CD4-positive, alpha-beta T cell (primary cell): ENCODE data around the gene PDE3B. TPM values are rescaled to one million over a fixed set of nuclear protein-coding genes. Genes with fewer than 3 reads are reported as not detected.
"Not testable (repeated sequence)": the region's sequence is repeated elsewhere in the genome, so short reads cannot be mapped to it uniquely, and the experiment has no call there.

Experiments used
- ATAC-seq: fragments of 200-7000 bp; cut with Tn5 transposase; one replicate; pipeline ENCODE4 v1.10.0; 2022; ENCODE audit warnings: mild to moderate bottlenecking; ENCODE audit not compliant: poor library complexity
- CTCF ChIA-PET: fragments of 350-600 bp; sonication (Branson Sonifier 250); formaldehyde crosslinking; loops from one replicate; lab custom pipeline; 2021; ENCODE audit warnings: antibody characterized with exemption, inconsistent platforms; lab: Charles Lee
- POLR2A ChIA-PET: fragments of 350-600 bp; sonication (Branson Sonifier 250); formaldehyde crosslinking; loops from one replicate; lab custom pipeline; 2021; ENCODE audit warnings: antibody characterized with exemption, inconsistent platforms; lab: Charles Lee
- DNase-seq, 14 experiments: peaks; one replicate each; pipeline ENCODE4 v3.0.0-alpha.2; 2013 to 2020; ENCODE audit warnings: mixed read lengths in 2 of 14
- H3K27ac ChIP-seq, 2 donors: one replicate each; pipeline versions ENCODE4 v1.5.1 to v1.7.0; 2013; ENCODE audit warnings: low read length in 2 of 2, low read depth in 1 of 2, mild to moderate bottlenecking in 1 of 2
- H3K27me3 ChIP-seq, 2 experiments: 1 replicate in 1 of 2; 2 replicates in 1 of 2; pipeline versions ENCODE4 v1.6.1 to v1.7.0; 2013; ENCODE audit warnings: low read length in 2 of 2, control low read depth in 1 of 2, mild to moderate bottlenecking in 1 of 2, moderate library complexity in 1 of 2; ENCODE audit not compliant: insufficient read depth in 2 of 2, control insufficient read depth in 1 of 2
- H3K36me3 ChIP-seq: one replicate; pipeline ENCODE4 v1.6.1; 2013; ENCODE audit warnings: low read length, control low read depth; ENCODE audit not compliant: insufficient read depth
- H3K4me1 ChIP-seq: one replicate; pipeline ENCODE4 v1.6.1; 2013; ENCODE audit warnings: low read length, control low read depth; ENCODE audit not compliant: insufficient read depth
- H3K4me3 ChIP-seq: one replicate; pipeline ENCODE4 v1.5.1; 2013; ENCODE audit warnings: mild to moderate bottlenecking, low read length, moderate library complexity
- H3K9me3 ChIP-seq, 2 experiments: 1 replicate in 1 of 2; 2 replicates in 1 of 2; pipeline versions ENCODE4 v1.6.1 to v1.7.0; 2013; ENCODE audit warnings: low read length in 2 of 2, mild to moderate bottlenecking in 2 of 2, control low read depth in 1 of 2, moderate library complexity in 1 of 2; ENCODE audit not compliant: control insufficient read depth in 1 of 2, insufficient read depth in 1 of 2
- H3K27ac Mint-ChIP-seq: one replicate; pipeline ENCODE4 v1.8.0; 2020; ENCODE audit warnings: mixed read lengths
- H3K27me3 Mint-ChIP-seq: one replicate; pipeline ENCODE4 v1.8.0; 2021; ENCODE audit warnings: mixed read lengths
- H3K36me3 Mint-ChIP-seq: one replicate; pipeline ENCODE4 v1.8.0; 2021; ENCODE audit warnings: low read depth, mixed read lengths
- H3K4me1 Mint-ChIP-seq: one replicate; pipeline ENCODE4 v1.8.0; 2021; ENCODE audit warnings: low read depth, mixed read lengths
- H3K4me3 Mint-ChIP-seq: one replicate; pipeline ENCODE4 v1.8.0; 2020; ENCODE audit warnings: mild to moderate bottlenecking, mixed read lengths
- H3K9me3 Mint-ChIP-seq: one replicate; pipeline ENCODE4 v1.8.0; 2020; ENCODE audit warnings: mixed read lengths
- CTCF ChIP-seq: fragments of 200-600 bp; IDR thresholded peaks from one replicate; pipeline ENCODE4 v1.8.0; 2022; ENCODE audit warnings: antibody characterized with exemption, mild to moderate bottlenecking
- intact Hi-C, 2 experiments: fragments of 100-400 bp; cut with DNase I in 1 of 2; cut with micrococcal nuclease in 1 of 2; formaldehyde crosslinking; loops; one replicate each; pipeline versions ENCODE4 v1.15.1 to v1.9.0; 2023 to 2025; cut with DNase I, micrococcal nuclease
- total RNA-seq, 174 experiments: library from RNA in 2 of 174; stranded (reverse) in 2 of 174; gene quantifications; one replicate each; pipeline ENCODE4 v1.2.3 and lab custom pipeline; 2021 to 2026

PDE3B gene
- total RNA-seq, 2 experiments from 2014 or later = 103 to 106 TPM

GRCh38 chr11:14727746-14728145, 84.1 kb downstream of the PDE3B start:
- Histone ChIP-seq H3K9me3 (no peaks in the 10 kb centered on the region), H3K4me1 (no peaks in the 10 kb centered on the region), H3K36me3 (no peaks in the 10 kb centered on the region), H3K4me3 (no peak overlapping the region), H3K27ac (no peak overlapping the region), H3K27me3 (no peaks in the 10 kb centered on the region)
- peaks cover 73% of the 10 kb centered on the region for H3K4me1 Mint-ChIP-seq
- no peak for TF ChIP-seq CTCF
- no peak overlapping the region for H3K4me3 Mint-ChIP-seq
- DNase-seq (no peak), ATAC-seq (no peak)
- H3K9me3 Mint-ChIP-seq = peaks cover 3% of the 10 kb centered on the region
- POLR2A ChIA-PET = interaction anchor here (1.0 to 1.4 kb wide), 4 partner anchors 20 to 83 kb away, joined by 3 to 4 read pairs (median 4); no protein-coding TSS in a partner anchor
- peaks cover 4% of the 10 kb centered on the region for H3K36me3 Mint-ChIP-seq
- no peaks in the 10 kb centered on the region for H3K27me3 Mint-ChIP-seq
- intact Hi-C loops = loop anchor here (5.0 kb wide), 2 partner anchors 40 to 45 kb away; no protein-coding TSS in a partner anchor
- H3K27ac Mint-ChIP-seq = peak overlapping the region; percentile 52
- CTCF ChIA-PET = interaction anchor here (1.3 kb wide), 1 partner anchor 9 kb away, joined by 5 read pairs; no protein-coding TSS in a partner anchor

GRCh38 chr11:14740539-14740938, 96.9 kb downstream of the PDE3B start:
- peaks cover 75% of the 10 kb centered on the region for H3K4me1 Mint-ChIP-seq
- H3K27me3 Mint-ChIP-seq, CTCF ChIA-PET, H3K4me3 ChIP-seq, intact Hi-C loops, POLR2A ChIA-PET, H3K36me3 ChIP-seq, DNase-seq, H3K27ac ChIP-seq, H3K27me3 ChIP-seq, H3K27ac Mint-ChIP-seq, ATAC-seq: not testable (repeated sequence)
- peak overlapping the region; percentile 31 for H3K4me3 Mint-ChIP-seq
- Histone ChIP-seq H3K4me1 (peaks cover 13% of the 10 kb centered on the region), H3K9me3 (peaks cover 6 to 16% of the 10 kb centered on the region in 2 experiments)
- peaks cover 14% of the 10 kb centered on the region for H3K9me3 Mint-ChIP-seq
- peaks cover 70% of the 10 kb centered on the region for H3K36me3 Mint-ChIP-seq

- Mint-ChIP-seq H3K36me3 (peaks cover 69% of the 10 kb centered on the region), H3K27me3 (no peaks in the 10 kb centered on the region), H3K9me3 (peaks cover 14% of the 10 kb centered on the region), H3K4me1 (peaks cover 68% of the 10 kb centered on the region), H3K4me3 (no peak overlapping the region), H3K27ac (no peak overlapping the region)
- ChIA-PET POLR2A (interaction anchor here (1.1 kb wide), 1 partner anchor 24 kb away, joined by 4 read pairs; no protein-coding TSS in a partner anchor), CTCF (no interaction called here)
- ATAC-seq (no peak), DNase-seq (no peak)
- Histone ChIP-seq H3K27me3 (no peaks in the 10 kb centered on the region), H3K4me3 (no peak overlapping the region), H3K36me3 (no peaks in the 10 kb centered on the region), H3K9me3 (peaks cover 6 to 19% of the 10 kb centered on the region in 2 experiments), H3K27ac (no peak overlapping the region), H3K4me1 (peaks cover 13% of the 10 kb centered on the region)
- intact Hi-C loops = no loop called here
- no peak for TF ChIP-seq CTCF
These were observed 97.6 kb downstream of the PDE3B start for GRCh38 chr11:14741195-14741594.
